Left lobe of liver (tissue), 2 donors: Measurements from ENCODE around the gene YPEL1. TPM values are rescaled to one million over a fixed set of nuclear protein-coding genes. Genes with fewer than 3 reads are reported as not detected.
"Not testable (repeated sequence)": the region's sequence is repeated elsewhere in the genome, so short reads cannot be mapped to it uniquely, and the experiment has no call there.

Experiments
- ATAC-seq: fragments of 200-7000 bp; cut with Tn5 transposase; one replicate; pipeline ENCODE4 v1.9.1; 2020; ENCODE audit warnings: mild to moderate bottlenecking, moderate library complexity
- DNase-seq: peaks from one replicate; pipeline ENCODE4 v3.0.0-alpha.2; 2020; ENCODE audit warnings: low spot score
- total RNA-seq: library from RNA; stranded (reverse); gene quantifications from one replicate; pipeline ENCODE4 v1.2.1, GENCODE V29; 2021
- donor health status: DM: no; HTN: no; CAD: no; lungs with moderate emphysema.
- donor health status: DM: no; HTN: yes; CAD: no.

The YPEL1 gene
- total RNA-seq, 1 donor from 2014 or later, result 2.4 TPM

DNA sequence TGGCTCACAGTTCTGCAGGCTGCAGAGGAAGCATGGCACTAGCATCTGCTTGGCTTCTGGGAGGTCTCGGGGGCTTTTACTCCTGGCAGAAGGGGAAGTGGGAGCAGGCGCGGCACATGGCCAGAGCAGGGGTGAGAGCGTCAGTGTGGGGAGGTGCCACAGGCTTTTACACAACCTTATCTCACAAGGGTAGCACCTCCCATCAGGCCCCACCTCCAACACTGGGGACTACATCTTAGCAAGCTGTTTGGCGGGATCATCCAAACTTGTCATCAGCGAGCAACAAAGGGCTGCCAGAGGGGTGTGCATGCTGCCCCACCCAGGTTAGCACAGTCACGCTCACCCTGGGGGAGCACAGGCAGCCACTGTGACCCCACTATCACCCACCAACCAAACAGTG is 18.9 kb upstream of the YPEL1 start:
- ATAC-seq (peak; percentile 42), DNase-seq (no peak)

DNA sequence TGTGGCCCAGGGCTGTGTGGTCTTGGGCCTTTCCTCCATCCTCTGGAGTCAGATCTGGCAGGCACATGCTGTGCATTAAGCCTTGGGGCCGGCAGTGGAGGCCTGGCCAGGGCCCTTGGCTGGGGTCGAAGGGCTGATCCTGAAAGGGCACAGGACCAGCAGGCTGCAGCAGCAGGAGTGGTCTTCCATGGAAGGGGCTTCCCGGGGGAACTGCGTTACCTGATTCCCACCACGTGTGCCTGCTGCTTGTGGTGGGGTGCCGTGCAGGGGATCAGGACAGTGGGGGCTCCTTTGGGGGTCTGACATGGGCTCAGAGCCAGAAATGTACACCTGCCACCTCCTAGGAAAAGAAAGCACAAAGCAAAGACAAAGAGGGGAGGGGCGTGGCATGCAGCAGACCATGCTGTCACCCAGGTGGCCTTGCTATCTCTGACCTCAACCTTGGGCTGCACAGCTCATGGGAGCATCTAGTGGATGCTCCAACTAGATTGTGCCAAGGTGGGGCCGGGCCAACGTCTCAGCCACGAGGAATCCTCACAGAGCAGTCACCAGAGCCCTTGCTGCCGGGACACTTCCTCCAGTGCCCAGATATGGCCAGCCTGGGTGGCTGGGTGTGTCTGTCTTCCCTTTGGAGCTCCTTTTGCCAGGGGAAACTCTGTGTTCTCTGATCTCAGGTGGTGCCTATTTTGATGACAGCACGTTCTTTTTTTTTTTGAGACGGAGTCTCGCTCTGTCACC is 17.9 kb upstream of the YPEL1 start:
- ATAC-seq (peak; percentile 26), DNase-seq (no peak)

DNA sequence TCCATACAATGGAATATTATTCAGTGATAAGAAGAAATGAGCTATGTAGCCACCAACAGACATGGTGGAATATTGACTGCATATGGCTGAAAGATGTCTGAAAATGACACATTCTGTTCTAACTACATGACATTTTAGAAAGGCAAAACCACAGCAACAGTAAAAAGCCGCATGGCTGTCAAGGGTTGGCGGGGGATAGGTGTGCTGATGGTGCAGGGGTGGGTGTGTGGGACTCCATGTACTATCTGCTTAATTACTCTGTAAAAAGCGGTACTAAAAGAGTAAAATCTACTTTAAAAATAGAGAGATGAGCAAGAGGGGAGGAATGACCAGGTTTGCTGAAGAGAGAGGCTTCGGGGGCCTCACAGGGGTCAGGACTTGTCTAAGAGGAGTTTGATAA is 16.7 kb upstream of the YPEL1 start:
- ATAC-seq (no peak), DNase-seq (no peak)

DNA sequence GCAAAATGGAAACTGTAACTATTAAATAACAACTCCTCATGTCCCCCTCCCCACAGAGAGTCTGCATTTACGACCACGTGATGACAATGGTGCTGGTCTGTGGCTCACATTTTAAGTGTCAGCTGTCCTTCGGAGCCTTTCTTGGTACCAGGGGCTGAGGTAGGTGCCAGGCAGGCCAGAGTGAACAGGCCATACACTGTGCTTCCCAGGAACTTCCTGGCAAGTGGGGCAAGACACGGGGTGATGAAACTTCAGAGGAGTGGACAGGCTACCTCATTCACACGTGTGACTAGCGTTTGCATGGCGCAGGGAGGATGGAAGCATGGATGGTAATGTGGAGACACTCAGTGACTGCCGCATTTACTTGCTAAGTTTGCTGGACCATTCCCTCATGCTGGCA is 10.4 kb upstream of the YPEL1 start:
- no peak for ATAC-seq

DNA sequence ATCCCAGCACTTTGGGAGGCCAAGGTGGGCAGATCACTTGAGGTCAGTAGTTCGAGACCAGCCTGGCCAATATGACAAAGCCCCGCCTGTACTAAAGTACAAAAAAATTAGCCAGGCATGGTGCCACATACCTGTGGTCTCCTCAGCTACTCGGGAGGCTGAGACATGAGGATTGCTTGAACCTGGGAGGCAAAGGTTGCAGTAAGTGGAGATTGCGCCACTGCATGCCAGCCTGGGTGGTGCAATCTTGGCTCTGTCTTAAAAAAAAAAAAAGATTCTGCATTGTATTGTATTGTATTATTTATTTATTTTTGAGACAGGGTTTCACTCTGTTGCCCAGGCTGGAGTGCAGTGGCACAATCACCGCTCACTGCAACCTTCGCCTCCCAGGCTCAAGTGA is 9.3 kb upstream of the YPEL1 start:
- ATAC-seq, DNase-seq: not testable (repeated sequence)

More for the DNA sequence above, 10.4 kb upstream of the YPEL1 start:
- no peak for DNase-seq

DNA sequence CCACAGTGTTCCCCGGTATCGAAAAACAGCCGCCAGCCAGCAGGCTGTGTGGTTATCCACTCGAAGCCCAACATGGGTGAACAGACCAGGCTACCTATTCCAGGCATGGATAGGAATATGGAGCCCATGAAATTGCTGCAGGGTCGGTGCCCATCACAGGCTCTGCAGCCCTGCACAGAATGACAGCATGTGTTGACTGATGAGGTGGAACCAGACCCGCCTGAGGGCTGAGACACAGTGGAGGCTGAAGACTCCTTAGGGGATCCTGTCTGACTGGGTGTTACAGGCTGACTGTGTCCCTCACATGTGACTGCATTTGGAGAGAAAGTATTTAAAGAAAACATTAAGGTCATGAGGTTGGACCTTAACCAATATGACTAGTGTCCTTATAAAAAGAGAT is 6.2 kb upstream of the YPEL1 start:
- ATAC-seq (no peak), DNase-seq (no peak)

DNA sequence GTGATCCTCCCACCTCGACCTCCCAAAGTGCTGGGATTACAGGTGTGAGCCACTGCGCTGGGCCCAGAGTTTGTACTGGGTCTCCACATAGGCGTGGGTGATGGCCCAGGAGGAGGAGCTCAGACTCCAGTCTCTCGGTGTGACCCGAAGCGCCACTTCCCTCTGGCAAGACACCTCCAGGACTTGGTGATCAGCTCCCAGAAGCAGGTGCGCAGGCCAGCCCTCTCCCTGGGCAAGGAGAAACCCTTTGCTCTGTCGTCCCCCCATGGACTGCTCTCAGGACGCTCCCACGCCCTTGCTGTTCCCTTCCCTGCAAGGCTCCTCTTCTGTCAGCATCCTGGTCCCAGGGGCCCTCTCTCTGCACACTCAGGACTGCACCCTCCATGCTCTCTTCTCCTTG is 5.5 kb upstream of the YPEL1 start:
- DNase-seq, result no peak
- ATAC-seq, result no peak

DNA sequence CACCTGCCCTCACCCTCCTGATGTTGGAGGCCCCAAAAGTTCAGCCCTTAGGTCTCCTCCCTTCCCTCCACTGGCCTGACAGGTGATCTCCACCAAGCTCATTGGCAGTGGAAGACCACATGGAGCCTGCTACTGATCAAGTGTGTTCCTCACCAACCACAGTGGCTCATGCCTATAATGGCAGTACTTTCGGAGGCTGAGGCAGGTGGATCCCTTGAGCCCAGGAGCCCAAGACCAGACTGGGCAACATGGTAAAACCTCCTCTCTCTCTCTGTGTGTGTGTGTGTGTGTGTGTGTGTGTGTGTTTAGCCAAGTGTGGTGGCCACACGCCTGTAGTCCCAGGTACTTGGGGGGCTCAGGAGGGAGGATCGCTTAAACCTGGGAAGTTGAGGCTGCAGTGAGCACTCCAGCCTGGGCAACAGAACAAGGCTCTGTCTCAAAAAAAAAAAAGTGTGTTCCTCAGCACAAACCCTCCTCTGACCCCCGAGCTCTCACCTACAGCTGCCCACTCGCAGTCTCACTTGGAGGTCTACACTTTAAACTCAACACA is 4.3 kb upstream of the YPEL1 start:
- DNase-seq (no peak), ATAC-seq (no peak)

DNA sequence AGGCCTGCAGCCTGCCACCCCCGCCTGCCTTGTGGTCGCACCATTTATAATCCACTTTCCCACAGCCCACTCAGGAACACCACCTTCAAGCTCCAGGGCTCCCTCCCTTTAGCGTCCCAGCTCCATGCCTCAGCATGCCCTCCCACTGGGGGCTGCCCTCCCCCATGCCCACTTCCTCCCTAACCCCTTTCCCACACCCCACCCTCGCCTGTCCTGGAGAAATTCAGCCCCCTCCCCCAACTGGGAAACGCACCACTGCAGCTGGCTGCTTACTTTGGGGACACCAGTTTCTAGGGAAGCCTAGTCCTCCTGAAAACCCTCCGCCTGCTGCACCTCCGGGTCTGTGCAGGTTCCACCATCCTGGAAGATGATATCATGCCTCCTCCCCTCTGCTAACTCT is 3.4 kb upstream of the YPEL1 start:
- no peak for ATAC-seq
- DNase-seq, result no peak

DNA sequence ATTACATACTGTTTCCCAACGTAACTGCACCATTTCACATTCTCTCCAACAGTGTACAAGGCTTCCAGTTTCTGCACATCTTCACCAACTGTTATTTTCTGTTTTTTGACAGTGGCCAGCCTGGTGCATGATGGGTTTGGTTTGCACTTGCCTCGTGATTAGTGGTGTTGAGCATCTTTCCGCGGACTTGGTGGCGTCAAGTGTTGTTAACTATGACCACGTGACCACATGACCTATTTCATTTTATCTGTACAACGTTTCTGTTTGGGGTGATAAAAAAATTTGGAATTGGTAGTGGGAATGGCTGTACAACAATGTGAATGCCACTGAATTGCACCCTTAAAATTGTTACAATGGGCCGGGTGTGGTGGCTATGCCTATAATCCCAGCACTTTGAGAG is 2.5 kb upstream of the YPEL1 start:
- DNase-seq (no peak), ATAC-seq (no peak)

DNA sequence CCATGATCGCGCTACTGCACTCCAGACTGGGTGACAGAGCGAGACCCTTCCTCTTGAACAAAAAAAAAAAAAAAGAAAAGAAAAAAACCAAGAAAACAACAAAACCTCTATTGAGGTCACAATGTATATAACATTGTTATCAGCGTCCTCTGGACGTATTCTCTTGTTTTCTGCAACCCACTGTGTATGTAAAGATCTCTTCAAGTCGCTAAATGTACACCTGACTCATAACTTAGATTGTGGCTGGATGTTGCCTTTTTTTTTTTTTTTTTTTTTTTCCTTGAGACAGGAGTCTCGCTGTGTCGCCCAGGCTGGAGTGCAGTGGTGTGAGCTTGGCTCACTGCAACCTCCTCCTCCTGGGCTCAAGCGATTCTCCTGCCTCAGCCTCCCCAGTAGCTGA is 1.4 kb upstream of the YPEL1 start:
- ATAC-seq (no peak), DNase-seq (no peak)

DNA sequence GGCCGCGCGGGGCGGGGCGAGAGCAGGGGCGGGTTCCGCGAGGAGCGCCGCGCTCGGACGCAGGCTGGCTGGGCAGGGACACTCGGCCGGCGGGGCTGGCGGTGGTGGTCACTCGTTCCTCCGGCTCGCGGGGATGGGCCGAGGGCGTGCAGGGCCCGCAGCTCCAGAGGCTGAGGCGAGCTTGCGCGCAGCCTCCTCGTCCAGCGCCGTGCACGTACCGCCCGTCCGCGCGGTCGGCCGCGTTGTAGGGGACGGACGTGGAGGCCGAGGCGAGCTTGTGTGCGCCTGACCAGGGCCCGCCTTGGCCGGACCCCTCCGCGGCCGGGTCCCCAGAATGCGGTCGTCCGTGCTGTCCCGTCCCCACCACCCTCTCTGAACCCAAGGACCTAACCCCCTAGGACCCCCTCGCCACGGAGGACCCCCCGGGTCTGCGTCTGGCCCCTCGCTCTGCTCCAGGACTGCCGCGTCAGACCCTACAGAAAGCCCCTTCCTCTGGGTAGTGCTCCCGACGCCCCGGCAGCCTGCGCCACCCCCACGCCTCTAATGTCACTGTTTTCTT is 569 bp upstream of the YPEL1 start:
- DNase-seq (no peak), ATAC-seq (no peak)

DNA sequence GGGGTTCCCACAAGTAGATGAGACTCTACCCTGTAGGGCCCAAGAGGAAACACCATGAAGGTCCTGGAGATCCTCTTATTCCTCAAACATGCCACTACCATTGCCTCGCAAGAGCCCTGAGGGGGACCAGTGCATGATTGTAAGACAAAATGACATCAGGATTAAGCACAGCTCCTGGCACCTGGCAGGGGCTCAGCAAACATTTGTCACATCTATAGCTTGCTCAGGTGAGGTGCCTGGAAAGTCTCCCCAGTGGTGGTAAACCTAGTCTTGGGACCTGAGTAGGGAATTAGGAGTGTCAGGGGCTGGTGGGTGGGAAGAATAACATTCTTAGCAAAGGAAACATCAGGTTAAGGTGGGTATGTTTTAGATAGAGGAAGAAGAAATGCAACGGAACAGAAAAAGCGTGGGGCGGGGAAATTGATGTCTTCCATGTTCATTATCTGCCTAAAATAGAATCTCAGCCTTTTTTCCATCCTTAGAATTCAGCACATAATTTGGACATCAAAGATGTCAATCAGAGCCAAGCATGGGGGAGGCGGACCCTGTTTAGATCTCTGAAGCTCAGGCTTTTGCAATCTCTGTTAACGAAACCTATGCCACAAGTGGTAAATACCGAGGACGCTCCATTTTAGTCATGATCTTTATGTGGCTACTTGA is 924 bp downstream of the YPEL1 start:
- ATAC-seq (no peak), DNase-seq (no peak)

DNA sequence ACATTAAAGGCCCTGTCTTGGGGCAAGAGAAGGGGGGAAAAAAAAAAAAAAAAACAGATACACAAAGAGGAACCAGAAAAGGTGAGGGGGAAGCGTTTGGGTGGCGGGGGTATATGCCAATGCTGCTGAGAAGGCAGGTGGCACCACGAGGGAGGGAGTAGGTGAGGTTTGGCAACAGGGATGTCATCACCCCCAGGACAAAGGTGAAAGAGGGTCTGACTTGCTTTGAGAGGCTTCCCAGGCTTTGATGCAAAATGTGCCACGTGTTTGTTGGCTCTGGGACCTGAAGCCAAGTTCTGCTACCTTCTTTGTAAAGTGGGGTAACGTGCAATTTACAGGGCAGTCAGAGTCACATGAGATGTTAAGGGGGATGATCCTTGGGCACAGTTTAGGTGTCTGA is 4.1 kb downstream of the YPEL1 start:
- ATAC-seq (no peak), DNase-seq (no peak)

DNA sequence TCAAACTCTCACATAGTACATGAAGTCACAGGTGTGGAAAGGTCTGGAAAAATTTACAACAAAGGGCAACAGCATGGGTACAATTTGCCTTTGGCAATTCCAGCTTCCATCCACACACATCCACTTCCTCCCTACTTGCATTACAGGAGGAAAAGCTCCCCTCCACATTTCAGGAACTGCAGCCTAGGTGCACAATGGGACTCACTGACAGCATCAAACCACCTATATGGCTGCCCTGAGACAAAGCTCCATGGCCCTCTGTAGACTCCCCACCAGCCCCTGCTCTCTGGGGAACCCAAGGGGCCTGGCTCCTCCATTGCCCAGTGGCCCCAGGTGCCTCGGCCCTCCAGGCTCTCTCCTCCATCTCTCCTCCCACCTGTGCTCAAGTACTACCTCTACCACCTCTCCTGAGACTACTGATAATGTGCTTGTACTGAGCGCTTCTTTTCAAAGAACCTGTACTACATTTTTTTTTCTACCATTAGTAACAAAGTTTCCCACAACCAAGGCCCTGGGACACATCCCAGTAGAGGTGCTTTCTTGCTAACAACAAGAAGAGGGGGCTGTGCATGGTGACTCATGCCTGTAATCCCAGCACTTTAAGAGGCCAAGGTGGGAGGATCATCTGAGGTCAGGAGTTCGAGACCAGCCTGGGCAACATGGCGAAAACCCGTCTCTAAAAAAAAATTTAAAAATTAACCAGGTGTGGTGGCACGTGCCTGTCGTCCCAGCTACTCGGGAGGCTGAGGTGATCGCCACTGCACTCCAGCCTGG is 4.9 kb downstream of the YPEL1 start:
- ATAC-seq (no peak), DNase-seq (no peak)

DNA sequence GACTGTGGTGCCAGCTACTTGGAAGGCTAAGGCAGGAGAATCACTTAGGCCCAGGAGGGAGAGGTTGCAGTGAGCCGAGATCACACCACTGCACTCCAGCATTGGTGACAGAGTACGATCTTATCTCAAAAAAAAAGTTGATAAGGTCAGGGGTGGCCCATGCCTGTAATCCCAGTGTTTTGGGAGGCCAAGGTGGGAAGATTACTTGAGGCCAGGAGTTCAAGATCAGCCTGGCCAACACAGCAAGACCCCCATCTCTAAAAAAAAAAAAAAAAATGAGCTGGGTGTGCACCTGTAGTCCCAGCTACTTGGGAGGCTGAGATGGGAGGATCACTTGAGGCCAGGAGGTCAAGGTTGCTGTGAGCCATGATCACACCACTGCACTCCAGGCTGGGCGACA is 6.4 kb downstream of the YPEL1 start:
- DNase-seq, ATAC-seq: not testable (repeated sequence)

DNA sequence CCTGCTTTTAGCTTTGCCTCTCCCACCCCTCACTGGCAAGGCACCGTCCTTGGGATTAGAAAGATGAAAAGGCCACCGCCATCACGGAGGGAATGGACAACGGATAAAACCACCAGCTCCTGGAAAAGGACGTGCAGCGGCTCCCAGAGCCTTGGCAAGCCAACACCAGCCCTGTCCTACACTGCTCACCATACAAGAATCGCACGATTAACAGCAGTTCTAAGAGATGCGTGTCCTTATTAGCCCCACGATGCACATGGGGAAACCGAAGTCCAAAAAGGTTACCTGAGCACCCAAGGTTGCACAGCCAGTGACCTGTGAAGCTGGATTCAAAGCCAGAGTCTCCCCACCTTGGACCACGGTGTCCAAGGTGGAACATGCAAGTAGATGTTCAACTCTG is 7.3 kb downstream of the YPEL1 start:
- ATAC-seq, result no peak
- no peak for DNase-seq

DNA sequence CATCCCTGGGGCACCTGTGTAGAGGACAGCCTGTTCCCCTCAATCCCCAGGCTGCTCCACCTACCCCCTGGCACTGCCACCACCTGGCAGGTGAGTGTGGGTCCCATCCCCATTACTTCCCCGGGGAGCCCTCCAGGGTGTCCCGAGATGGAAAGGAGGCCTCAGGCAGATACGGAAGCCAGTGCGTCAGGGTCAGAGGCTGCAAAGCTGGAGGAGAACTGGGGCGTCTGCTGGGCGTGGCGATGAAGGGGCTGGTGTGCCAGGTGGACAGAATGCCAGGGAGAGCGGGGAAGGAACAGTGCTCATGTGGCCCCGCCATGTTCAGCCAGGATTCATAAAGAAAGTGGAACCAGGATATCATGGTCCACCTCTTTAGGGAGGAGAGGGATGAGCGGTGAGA is 7.8 kb downstream of the YPEL1 start:
- DNase-seq (no peak), ATAC-seq (no peak)

DNA sequence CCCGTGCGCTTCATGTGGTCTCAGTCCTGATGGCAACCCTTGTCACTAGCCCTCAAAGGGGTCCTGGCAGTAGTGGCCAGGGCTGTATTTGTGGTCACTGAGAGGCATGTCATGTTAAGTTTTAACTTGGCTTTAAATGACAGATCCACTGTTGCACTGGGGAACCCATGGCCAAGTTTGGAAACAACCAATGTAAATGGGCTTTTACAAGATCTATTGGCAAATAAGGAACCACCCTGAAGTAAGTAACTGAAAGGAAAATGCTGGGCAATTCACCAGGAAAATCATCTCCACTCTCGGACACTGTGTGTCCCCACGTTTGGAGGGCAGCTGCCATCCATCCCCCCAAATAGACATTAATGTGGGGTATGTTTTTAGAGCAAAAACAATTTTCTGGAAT is 8.4 kb downstream of the YPEL1 start:
- DNase-seq (no peak), ATAC-seq (no peak)

DNA sequence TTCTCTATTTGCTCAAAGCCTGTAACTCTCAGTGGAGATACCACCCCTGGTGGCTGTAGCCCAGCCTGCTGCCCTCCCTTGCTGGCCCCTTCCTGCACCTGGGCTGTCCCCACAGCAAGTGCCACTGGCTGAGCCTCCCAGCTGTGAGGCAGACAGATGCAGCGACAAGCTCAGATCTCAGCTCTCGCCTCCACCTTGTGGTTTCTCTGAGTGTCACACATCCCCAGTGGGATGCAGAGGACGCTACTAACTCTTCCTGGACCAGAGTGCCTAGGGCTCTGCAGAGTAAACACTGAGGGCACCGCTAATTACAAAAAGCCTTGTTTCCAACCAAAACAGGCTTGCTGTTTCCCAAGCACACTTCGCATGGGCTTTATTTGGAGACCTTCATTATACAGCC is 8.9 kb downstream of the YPEL1 start:
- no peak for DNase-seq
- ATAC-seq, result peak; percentile 54

DNA sequence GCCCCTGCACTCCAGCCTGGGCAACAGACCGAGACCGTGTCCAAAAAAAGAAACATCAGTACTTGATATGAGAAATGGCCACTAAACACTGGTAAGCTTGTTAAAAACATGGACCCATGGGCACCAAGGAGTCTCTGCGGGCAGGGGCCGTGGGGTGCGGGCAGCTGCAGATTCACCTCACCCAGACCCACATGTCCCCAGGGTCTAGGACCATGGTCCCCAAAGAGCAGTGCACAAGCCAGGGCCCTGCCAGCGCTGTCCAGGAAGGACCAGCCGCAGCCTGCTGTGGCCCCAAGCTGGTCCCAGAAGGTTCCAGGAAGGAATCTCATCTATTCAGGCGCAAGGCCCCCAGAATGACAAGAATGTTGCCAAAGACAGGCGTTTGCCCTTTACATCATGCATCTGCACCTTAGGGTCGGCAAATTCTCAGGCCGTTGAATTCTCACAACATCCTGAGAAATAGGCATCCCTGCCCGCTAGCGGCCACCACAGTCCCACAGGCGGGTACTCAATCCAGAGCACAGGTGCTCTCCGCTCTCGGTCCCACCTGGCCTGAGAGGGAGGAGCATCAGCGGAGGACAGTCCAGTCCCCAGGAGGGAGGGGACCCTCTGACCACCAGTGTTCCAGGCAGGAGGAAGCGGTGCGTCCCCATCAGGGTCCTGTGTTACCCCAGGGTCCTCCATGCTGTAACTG is 9.5 kb downstream of the YPEL1 start:
- DNase-seq (no peak), ATAC-seq (no peak)
